HCT116 (cell line): Measurements from ENCODE around the gene WDR44.

Experiments
- CTCF ChIP-seq, 3 experiments: fragments of 200-600 bp in 1 of 3; sonication (generic) in 1 of 3; IDR thresholded peaks in 2 of 3; conservative IDR thresholded peaks in 1 of 3; 2 replicates each; pipeline ENCODE4 v1.5.1; 2012 to 2017; ENCODE audit warnings: low read depth in 2 of 3, low read length in 2 of 3, antibody characterized with exemption in 1 of 3, borderline replicate concordance in 1 of 3, control low read depth in 1 of 3, mild to moderate bottlenecking in 1 of 3, mixed read lengths in 1 of 3, mixed run types in 1 of 3, moderate library complexity in 1 of 3; ENCODE audit not compliant: insufficient read depth in 1 of 3
- ELF1 ChIP-seq: IDR thresholded peaks from 2 replicates; pipeline ENCODE4 v1.6.1; 2012; ENCODE audit warnings: low read depth, borderline replicate concordance
- EZH2 ChIP-seq: fragments of 200-600 bp; sonication (generic); IDR thresholded peaks from 2 replicates; pipeline ENCODE4 v1.6.1; 2017; ENCODE audit warnings: antibody characterized with exemption, mixed run types
- EZH2phosphoT487 ChIP-seq: fragments of 200-600 bp; IDR thresholded peaks from 2 replicates; pipeline ENCODE4 v1.6.1; 2018; ENCODE audit warnings: antibody characterized with exemption, borderline replicate concordance
- JUND ChIP-seq: IDR thresholded peaks from 2 replicates; pipeline ENCODE4 v1.6.1; 2012
- POLR2A ChIP-seq: IDR thresholded peaks from 2 replicates; pipeline ENCODE4 v1.7.0; 2011; ENCODE audit warnings: borderline replicate concordance; ENCODE audit not compliant: insufficient read depth, insufficient read length; ENCODE audit errors: extremely low read depth
- TF ChIP-seq, protein P1 (sequence below): IDR thresholded peaks from 2 replicates; pipeline ENCODE4 v1.6.1; 2011; ENCODE audit warnings: mild to moderate bottlenecking, low read length, moderate library complexity; ENCODE audit not compliant: insufficient replicate concordance; ENCODE audit errors: extremely low read depth
- TF ChIP-seq, protein P2 (sequence below): IDR thresholded peaks from 2 replicates; pipeline ENCODE4 v1.6.1; 2012

GRCh38 chrX:118368398-118368797 is 22.5 kb downstream of the WDR44 start:
- TF ChIP-seq CTCF (IDR thresholded peaks at IDR 0.05 in 2 of 3, conservative IDR thresholded peaks at IDR 0.05 in 1 of 3; ENCODE audit: borderline replicate concordance in 1 of 3, insufficient read depth in 1 of 3, low read depth in 2 of 3, low read length in 2 of 3) (no peak), POLR2A (no peak), JUND (no peak), EZH2 (no peak), EZH2phosphoT487 (no peak), ELF1 (no peak)
- TF ChIP-seq, protein P1, sequence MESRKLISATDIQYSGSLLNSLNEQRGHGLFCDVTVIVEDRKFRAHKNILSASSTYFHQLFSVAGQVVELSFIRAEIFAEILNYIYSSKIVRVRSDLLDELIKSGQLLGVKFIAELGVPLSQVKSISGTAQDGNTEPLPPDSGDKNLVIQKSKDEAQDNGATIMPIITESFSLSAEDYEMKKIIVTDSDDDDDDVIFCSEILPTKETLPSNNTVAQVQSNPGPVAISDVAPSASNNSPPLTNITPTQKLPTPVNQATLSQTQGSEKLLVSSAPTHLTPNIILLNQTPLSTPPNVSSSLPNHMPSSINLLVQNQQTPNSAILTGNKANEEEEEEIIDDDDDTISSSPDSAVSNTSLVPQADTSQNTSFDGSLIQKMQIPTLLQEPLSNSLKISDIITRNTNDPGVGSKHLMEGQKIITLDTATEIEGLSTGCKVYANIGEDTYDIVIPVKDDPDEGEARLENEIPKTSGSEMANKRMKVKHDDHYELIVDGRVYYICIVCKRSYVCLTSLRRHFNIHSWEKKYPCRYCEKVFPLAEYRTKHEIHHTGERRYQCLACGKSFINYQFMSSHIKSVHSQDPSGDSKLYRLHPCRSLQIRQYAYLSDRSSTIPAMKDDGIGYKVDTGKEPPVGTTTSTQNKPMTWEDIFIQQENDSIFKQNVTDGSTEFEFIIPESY, result no peak
- TF ChIP-seq, protein P2, sequence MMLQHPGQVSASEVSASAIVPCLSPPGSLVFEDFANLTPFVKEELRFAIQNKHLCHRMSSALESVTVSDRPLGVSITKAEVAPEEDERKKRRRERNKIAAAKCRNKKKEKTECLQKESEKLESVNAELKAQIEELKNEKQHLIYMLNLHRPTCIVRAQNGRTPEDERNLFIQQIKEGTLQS, result no peak
